IPS DF 4.7 (cell line): ENCODE data around the gene RNF115.
"Not testable (repeated sequence)": the region's sequence is repeated elsewhere in the genome, so short reads cannot be mapped to it uniquely, and the experiment has no call there.

Experiments used
- DNase-seq: peaks from one replicate; pipeline ENCODE4 v3.0.0-alpha.2; 2013; ENCODE audit warnings: low spot score; ENCODE audit errors: extremely low read depth

Gene RNF115

DNA sequence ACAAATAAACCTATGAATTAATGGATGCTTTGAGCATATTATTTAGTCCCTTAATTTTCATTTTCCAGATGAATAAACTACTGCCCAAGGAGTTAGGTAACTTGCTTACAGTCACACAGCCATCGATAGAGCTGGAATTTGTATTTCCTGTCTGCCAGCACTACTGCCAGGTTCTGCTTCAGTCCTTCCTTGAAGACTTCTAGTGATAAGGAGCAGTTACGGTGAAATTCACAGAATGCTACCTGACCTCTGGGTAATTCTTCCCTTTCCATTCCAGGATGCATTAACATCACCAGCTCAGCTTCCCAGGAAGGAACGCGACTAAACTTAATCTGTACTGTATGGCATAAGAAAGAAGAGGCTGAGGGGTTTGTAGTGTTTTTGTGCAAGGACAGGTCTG lies 93.4 kb downstream of the RNF115 start:
- DNase-seq, result no peak

DNA sequence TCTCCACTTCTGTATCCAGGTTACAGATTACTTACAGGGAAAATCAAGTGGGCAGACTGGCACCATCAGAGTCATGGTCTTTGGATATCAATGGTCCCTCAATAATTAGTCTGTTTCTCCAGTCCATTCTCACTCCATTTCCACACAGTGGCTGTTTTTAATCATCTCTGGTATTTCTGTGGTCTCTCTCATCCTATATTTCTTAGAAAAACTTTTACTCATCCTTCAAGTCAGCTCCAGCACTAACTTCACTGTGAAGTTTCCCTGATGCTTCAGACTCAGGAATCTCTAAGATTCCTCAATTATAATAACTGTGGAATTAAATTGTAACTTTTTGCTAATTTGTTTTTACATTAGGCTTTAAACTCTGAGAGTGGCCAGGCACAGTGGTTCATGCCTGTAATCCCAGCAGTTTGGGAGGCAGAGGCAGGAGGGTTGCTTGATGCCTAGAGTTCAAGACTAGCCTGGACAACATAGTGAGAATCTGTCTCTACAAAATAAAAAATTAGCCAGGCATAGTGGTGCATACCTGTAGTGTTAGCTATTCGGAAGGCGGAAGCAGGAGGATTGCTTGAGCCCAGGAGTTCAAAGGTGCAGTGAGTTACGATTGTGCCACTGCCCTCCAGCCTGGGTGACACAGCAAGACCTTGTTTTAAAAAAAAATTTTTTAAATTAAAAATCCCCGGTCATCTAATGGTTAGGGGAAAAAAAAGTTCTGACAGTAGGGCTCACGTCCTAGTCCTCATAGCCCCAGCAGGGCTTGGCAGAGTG lies 94.0 kb downstream of the RNF115 start:
- no peak for DNase-seq

DNA sequence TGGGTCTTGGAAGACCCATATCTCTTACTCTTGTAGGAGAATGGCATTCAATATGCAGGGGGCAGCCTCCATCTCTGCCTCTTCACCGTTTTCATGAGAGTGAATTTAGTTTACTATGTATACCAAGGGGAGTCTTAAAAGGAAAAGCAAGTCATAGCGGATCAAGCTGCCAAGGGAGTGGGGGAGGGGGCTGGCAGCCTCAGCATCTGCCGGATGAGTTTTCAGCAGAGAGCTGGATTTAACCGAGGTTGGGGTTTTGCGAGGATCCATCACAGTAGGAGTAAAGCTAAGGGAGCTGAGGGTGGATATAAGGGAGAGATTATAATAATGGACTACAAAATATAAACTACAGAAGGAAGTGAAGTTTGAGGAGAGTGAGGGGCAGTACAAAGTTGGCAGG lies 94.7 kb downstream of the RNF115 start:
- no peak for DNase-seq

GRCh38 chr1:145726193-145726592 lies 97.7 kb downstream of the RNF115 start:
- DNase-seq, result not testable (repeated sequence)

DNA sequence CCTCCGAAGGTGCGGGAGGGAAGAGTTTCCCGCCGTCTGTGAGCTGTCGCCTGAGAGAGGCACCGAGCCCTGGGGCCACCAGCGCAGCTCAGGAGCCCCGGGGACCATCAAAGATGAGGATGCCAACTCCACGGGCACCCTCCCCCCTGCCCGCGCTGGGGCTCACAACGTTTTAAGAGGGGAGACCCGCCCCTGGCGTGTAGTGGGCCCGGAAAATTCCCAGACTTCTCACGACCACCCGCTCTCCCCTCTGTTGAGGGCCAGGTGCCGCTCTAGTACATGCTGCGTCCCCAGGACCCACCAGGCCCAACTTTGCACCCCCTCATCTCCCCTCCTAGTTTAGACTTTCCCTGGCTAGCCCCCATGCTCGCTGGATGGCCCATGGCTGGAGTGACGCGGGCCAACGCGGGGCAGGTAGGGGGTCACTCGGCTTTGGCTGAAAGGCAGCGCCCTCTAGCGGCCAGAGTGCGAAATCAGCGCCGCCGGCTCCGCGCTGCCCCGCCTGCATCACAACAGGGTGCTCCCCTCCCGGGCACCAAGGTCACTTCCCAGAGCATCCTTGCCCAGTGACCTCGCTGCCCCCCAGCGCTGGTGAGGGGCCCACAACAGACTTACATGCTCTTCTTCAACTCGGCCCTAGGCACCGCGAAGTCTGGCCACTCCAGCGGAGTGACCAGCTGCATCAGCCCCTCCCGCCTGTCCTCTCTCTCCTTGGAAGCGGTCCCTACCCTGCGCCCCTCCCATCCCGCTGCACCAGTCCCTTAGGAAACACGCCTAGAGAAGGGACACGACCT lies 102.8 kb downstream of the RNF115 start:
- DNase-seq, result peak; percentile 36

DNA sequence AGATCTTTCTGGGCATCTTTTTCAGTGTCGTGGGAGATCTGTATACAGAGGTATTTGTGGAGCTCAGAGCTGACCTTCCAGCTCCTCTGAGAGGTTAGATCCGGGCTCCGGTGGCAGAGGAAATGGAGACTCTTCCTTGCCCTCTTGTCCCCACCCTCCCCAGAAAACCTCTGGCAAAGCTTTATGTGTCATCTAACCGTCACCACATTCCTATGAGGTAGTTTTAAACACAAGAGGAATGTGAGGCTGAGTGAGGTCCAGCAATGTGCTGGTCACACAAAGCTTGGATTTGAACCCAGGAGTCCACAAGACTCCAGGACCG lies 103.4 kb downstream of the RNF115 start:
- no peak for DNase-seq

DNA sequence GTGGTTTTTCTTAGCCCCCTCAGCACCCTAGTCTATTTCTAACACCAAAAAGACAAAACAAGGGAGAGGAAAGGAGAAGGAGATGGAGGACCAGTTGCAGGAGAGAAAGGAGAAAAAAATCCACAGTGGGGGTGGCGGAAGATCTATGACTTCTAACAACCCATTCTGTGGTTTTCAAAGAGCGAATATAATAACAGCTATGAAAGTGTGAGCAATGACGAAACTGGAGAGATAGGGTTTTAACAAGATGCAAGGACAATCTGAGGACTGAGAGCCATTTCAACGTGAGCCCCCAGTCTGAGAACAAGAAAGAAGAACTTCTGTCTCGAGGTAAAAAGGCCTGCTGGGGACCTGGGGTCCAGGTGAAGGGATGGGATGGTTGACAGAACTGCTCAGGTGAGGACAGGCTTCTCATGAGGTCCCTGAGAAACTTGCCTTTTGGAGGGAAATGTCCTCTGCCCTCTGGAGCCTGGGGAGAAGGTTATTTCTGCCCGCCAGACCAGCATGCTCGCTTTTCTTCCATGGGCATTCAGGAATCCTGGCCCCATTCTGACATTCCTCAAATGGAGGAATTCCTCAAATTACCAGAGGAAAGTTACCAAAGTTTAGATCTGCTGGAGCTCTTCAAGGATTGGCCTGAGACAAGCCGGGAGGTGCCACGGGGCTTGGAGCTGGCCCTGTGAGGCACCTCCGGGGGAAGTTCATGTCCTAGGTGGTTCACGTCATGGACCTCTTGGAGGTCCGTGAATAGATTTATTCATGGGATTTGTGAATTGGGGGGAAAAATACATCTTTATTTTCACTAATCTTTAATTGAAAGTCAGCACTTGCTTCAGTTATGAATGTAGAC lies 104.4 kb downstream of the RNF115 start, which contains the start of gene CD160:
Gene CD160 (plus strand): TSS at position 270 of the 850 bp plus-strand sequence. CDS start 8,829 bp downstream, outside the sequence.
- no peak for DNase-seq

GRCh38 chr1:145718465-145718864 lies 105.4 kb downstream of the RNF115 start:
- DNase-seq, result not testable (repeated sequence)

DNA sequence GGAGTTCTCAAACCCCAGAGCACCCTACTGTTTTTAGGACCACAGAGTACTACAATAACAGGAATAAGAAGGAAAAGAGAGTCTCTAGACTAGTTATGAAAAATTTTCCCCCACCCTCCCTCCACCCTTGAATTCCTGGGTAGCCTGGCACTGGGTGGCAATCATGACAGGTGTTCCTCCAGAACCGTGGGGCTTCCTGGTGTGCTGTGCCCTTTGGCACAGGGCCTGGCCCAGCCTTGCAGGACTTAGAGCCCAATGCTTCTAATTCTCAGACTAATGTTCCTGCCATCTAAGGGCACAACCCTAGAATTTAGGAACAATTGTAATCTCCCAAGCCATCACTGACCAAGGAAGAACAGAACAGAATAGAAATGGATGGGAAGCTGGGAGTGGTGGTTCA lies 106.1 kb downstream of the RNF115 start:
- DNase-seq, result no peak

DNA sequence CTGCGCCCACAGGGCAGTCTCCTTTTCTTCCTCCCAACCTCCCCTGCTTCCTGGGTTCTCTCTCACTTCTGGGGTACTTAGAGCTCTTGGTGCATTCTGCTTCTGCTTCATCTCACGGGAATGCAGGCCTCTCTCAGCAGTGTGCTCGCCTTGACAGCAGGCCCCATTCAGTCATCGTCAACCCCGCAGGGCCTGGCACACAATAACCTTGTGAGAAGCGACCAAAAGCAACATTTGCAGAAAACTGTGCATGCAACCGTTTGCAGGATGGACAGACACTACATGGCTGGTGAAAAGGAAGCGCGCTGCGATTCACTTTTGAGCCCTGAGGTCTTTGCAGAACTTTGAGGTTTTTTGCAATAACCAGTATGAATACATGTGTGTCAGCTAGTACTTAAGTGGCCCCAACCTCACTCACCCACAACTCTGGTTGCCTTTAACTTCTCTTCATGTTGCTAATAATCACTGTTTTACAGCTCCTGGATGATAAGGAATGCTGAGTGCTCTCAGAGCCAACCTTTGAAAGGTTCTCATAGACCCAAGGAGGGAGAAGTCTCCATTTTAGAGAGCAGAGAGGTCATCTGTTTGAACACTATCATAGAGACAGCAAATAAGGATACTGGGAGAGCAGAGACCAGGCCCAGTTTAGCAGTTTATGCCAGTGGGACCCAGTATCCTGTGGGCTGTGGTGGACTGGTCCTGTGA lies 107.1 kb downstream of the RNF115 start:
- DNase-seq, result no peak

DNA sequence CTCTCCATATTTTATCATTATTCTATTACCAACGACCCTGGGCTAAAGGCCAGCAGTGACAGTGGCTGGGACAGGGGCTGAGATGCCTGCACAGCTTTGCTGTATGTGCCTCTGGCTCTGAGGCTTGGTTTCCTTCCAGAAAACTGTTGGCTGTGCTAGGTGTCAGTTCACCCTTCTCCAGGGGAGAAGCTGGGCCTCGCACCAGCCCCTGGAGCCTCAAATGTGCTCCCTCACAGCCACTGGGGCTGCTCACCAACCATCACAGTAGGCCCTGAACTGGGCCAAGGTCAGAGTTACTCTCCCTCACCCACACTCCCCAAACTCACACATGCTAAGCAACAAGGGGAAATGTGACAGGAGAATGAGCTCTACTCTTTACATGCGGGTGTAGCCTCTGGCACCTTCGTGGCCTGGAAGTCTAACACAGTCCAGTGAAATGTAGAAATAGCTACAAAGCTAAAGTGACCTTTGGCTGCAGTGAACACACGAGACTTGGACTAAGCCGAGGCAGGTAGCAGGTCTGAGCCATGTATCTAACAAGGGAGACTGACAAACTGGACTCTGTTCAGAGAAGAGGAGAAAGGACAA lies 109.3 kb downstream of the RNF115 start:
- no peak for DNase-seq

- no peak for DNase-seq
Observed at GRCh38 chr1:145711213-145711651, 112.7 kb downstream of the RNF115 start.

GRCh38 chr1:145710291-145711027 lies 113.4 kb downstream of the RNF115 start:
- DNase-seq, result no peak

- DNase-seq, result no peak
Observed at GRCh38 chr1:145708063-145708462, 115.8 kb downstream of the RNF115 start.

GRCh38 chr1:145707183-145707867 lies 116.6 kb downstream of the RNF115 start, which contains the start of gene PDZK1:
Gene PDZK1, minus strand, starts transcription at chr1:145707368. Its CDS starts 19,347 bp downstream, at chr1:145688021.
- DNase-seq, result no peak

DNA sequence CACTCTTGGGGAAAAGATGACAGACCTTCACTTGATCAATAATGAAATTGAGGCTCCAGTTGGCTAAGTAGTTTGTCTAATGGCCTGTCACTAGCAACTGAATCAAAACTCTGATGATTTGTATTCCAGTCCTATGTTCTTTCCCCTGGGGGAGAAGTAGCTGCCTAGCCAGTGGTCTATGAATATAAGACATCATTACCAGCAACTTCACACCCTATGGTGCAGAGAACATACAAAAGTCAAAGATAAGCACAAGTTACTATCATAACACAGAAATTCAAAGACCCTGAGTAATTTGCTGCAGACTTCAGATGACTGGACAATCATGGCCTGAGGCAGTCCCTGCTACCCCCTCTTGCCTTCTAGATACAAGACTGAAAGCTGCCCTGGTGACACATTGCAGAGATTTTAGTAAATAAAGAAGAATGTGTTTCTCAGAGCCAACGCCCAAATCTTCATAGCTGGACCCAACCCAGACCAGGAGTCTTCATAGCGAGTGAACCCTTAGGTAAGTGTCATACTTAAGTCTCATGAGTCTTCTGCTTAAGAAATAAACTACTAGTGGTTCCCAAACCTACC lies 117.7 kb downstream of the RNF115 start:
- DNase-seq, result no peak

DNA sequence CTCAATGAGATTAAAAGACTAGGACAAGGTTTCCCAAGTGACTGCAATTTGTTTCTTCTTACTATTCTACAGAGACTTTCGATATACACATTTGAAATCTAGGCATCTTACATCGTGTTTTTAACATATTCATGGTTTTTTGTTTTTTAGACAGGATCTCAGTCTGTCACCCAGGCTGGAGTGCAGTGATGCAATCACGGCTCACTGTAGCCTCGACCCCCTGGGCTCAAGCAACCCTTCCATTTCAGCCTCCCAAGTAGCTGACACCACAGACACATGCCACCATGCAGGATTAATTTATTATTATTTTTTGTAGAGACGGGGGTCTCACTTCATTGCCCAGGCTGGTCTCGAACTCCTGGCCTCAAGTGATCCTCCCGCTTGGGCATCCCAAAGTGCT lies 118.3 kb downstream of the RNF115 start:
- DNase-seq, result no peak

GRCh38 chr1:145702826-145703225 lies 121.1 kb downstream of the RNF115 start:
- DNase-seq, result no peak

GRCh38 chr1:145702052-145702451 lies 121.8 kb downstream of the RNF115 start:
- no peak for DNase-seq
